GM12891 (cell line): ENCODE data around the gene RCC2.

Experiments used
- DNase-seq: peaks from one replicate; pipeline ENCODE4 v3.0.0; 2011; ENCODE audit warnings: low spot score; ENCODE audit not compliant: insufficient read length
- FAIRE-seq: peaks from 2 replicates; lab custom pipeline; 2011; peaks lifted over from hg19 to GRCh38; lab: Jason Lieb, UNC
- PAX5 ChIP-seq: IDR thresholded peaks from 2 replicates; pipeline ENCODE4 v1.6.1; 2011; ENCODE audit warnings: low read length, moderate library complexity, mild to moderate bottlenecking; ENCODE audit not compliant: insufficient read depth, severe bottlenecking
- POLR2A ChIP-seq: IDR thresholded peaks from 2 replicates; pipeline ENCODE4 v1.6.1; 2011; ENCODE audit warnings: low read depth, low read length, control low read depth
- POLR2AphosphoS5 ChIP-seq: IDR thresholded peaks from 2 replicates; pipeline ENCODE4 v1.6.1; 2011; ENCODE audit warnings: low read depth, low read length, control low read depth
- POU2F2 ChIP-seq: IDR thresholded peaks from 2 replicates; pipeline ENCODE4 v1.6.1; 2011; ENCODE audit warnings: low read depth, mild to moderate bottlenecking, control low read depth, low read length, moderate library complexity
- SPI1 ChIP-seq: IDR thresholded peaks from 2 replicates; pipeline ENCODE4 v1.6.1; 2011; ENCODE audit warnings: low read depth, low read length, control low read depth
- TAF1 ChIP-seq: IDR thresholded peaks from 2 replicates; pipeline ENCODE4 v1.6.1; 2011; ENCODE audit warnings: low read depth, low read length, control low read depth

Gene RCC2

DNA sequence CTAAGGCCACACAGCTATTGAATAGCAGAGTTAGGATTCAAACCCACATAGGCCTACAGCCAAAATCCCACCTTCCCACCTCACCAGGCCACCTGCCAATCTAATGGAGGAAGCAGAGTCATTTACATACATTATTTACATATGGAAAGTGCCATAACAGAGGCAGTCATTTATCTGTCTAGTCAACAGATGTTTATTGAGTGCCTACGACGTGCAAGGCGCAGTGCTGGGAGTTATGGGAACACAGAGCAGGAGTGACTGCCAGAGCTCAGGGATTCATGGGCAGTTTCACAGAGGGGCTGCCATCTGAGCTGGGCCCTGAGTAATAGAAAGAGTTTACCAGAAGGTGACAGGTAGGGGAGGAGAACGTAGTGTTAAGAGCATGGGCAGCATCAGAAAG is 77.8 kb downstream of the RCC2 start:
- TF ChIP-seq PAX5, result no peak
- no peak for TF ChIP-seq SPI1
- no peak for TF ChIP-seq POU2F2
- no peak for TF ChIP-seq POLR2A
- TF ChIP-seq POLR2AphosphoS5, result no peak
- no peak for TF ChIP-seq TAF1
- DNase-seq (no peak), FAIRE-seq (no peak)

DNA sequence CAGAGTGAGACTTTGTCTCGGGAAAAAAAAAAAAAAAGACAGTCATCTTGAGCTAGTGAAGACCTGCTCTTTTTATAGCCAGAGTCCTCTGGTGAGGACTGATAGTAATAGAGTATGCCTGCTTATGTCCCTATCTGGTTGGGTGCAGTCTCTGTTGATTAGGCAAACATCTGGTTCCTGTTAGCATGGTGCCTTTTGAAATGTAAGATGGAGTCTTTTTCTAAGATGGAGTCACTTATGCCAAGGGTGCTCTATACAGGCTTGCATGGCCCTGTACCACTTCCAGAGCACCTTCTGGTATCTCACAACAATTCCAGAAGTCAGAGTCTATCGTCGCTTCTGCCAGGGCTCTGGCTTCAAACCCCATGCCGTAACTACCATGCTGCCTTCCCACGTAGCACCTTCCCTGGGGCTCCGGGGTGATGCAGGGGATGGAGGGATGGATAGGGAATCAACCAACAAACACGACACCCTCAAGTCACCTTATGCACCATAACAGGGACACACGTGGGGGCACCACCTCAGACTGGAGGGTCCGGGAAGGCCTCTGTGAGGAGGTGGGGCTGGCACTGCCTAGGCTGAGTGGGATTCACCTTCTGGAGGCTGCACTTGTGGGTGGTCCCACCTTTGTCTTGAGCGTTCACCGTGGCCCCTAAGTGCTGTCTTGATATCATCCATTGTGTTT is 79.1 kb downstream of the RCC2 start:
- FAIRE-seq (no peak), DNase-seq (no peak)
- TF ChIP-seq POLR2AphosphoS5, result no peak
- TF ChIP-seq POU2F2, result no peak
- TF ChIP-seq POLR2A, result no peak
- no peak for TF ChIP-seq PAX5
- no peak for TF ChIP-seq SPI1

DNA sequence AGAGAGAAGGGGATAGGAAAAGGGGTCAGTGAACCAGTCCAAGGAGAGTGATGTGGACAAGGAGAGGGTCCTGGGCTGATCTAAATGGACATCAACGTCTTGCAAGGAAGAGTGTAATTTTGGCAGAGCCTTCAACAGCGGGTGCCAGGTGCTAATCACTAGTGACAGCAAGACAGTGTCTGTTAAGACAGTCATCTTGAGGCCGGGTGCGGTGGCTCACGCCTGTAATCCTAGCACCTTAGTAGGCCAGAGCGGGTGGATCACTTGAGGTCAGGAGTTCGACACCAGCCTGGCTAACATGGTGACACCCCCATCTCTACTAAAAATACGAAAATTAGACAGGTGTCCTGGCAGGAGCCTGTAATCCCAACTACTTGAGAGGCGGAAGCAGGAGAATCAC is 79.7 kb downstream of the RCC2 start:
- TF ChIP-seq POLR2AphosphoS5 (no peak), POU2F2 (no peak), PAX5 (no peak), POLR2A (no peak)
- no peak for FAIRE-seq
- no peak for DNase-seq

DNA sequence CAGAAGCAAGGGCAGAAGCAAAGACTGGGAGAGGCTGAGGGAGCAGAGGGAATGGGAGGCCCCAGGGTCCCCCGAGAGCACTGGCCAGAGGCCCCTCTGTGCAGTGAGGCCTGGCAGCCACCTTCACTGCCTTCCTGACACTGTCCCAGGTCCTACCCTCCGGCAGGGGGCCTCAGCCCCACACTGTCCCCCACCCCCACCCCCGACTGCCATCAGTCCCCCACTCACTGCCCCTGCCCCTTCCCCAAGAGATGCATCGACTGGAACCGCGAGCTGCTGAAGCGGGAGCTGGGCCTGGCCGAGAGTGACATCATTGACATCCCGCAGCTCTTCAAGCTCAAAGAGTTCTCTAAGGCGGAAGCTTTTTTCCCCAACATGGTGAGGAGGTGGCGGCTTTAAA is 80.4 kb downstream of the RCC2 start:
- TF ChIP-seq POU2F2 (no peak), POLR2A (no peak), PAX5 (no peak), TAF1 (no peak)
- DNase-seq (no peak), FAIRE-seq (no peak)

DNA sequence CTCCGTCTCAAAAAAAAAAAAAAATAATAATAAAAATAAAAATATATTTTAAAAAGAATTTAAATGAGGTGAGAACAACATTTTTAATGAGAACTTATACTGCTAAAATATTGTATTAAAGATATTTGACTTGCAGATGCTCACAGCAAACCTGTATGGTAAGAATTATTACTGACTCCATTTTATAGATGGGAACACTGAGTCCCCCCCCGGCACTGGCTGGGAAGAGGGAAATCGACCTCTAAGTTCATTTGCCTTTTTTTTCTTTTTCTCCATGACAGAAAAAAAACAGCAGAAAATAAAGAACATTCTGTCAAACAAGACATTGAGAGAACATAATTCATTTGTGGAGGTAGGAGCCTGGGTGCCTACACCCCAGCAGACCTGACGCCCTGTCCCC is 80.9 kb downstream of the RCC2 start:
- no peak for FAIRE-seq
- DNase-seq, result no peak
- TF ChIP-seq POLR2A (no peak), POU2F2 (no peak), TAF1 (no peak), PAX5 (no peak), SPI1 (no peak), POLR2AphosphoS5 (no peak)
